ENCODE results near the gene CCDC167.

DNA sequence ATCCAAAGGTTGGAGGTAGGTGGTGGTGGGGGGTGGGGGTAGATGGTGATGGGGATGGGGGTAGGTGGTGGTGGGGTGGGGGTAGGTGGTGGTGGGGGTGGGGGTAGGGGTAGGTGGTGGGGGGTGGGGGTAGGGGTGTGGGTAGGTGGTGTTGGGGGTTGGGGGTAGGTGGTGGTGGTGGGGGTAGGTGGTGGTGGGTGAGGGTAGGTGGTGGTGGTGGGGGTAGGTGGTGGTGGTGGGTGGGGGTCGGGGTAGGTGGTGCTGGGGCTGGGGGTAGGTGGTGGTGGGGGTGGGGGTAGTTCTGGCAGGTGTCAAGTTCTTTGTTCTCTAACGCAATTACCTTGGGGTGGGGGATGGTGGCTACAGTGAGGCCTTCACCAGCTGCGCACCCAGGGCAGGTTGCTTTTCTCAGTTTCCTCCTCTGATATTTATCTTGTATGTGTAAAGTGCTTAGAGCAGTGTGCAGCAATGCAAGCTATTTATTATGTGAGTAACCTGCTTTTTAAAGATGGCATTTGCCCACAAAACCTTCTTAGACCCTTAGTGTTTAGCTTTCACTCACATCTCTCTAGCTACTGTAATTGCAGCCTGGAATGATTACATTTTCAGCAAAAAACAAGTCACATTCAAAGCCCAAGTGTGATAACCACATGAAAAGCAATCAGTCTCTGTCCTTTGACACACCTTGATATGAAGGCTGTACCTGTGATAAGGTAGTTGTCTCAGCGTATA is 8.2 kb upstream of the CCDC167 start:
- TF ChIP-seq POLR2A (IDR thresholded peaks at IDR 0.05) (no peak), POLR2AphosphoS5 (IDR thresholded peaks at IDR 0.05) (no peak)
- TF ChIP-seq, protein P1, sequence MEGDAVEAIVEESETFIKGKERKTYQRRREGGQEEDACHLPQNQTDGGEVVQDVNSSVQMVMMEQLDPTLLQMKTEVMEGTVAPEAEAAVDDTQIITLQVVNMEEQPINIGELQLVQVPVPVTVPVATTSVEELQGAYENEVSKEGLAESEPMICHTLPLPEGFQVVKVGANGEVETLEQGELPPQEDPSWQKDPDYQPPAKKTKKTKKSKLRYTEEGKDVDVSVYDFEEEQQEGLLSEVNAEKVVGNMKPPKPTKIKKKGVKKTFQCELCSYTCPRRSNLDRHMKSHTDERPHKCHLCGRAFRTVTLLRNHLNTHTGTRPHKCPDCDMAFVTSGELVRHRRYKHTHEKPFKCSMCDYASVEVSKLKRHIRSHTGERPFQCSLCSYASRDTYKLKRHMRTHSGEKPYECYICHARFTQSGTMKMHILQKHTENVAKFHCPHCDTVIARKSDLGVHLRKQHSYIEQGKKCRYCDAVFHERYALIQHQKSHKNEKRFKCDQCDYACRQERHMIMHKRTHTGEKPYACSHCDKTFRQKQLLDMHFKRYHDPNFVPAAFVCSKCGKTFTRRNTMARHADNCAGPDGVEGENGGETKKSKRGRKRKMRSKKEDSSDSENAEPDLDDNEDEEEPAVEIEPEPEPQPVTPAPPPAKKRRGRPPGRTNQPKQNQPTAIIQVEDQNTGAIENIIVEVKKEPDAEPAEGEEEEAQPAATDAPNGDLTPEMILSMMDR (IDR thresholded peaks at IDR 0.05 in 8 of 11, conservative IDR thresholded peaks at IDR 0.05 in 3 of 11), result no peak
